Stomach (tissue), 9 donors: ENCODE data around the gene AP5M1. TPM values are rescaled to one million over a fixed set of nuclear protein-coding genes. Genes with fewer than 3 reads are reported as not detected.

ENCODE experiments used
- DNase-seq, 2 donors: peaks; one replicate each; pipeline versions ENCODE4 v3.0.0 to v3.0.0-alpha.2; 2013 to 2019
- H3K27ac ChIP-seq, 5 donors: fragments of 200-600 bp in 4 of 5; sonication (generic) in 4 of 5; one replicate each; pipeline ENCODE4 v1.5.1; 2013 to 2019; ENCODE audit warnings: mild to moderate bottlenecking in 1 of 5, moderate library complexity in 1 of 5
- H3K27me3 ChIP-seq, 3 donors: fragments of 200-600 bp; sonication (generic); one replicate each; pipeline ENCODE4 v1.5.1; 2017 to 2019; ENCODE audit warnings: mixed run types in 1 of 3
- H3K36me3 ChIP-seq, 4 donors: fragments of 200-600 bp; sonication (generic); 1 replicate in 3 of 4; 2 replicates in 1 of 4; pipeline ENCODE4 v1.5.1; 2016 to 2019
- H3K4me1 ChIP-seq, 4 donors: fragments of 200-600 bp; sonication (generic); one replicate each; pipeline ENCODE4 v1.5.1; 2016 to 2019
- H3K4me3 ChIP-seq, 4 donors: fragments of 200-600 bp; sonication (generic) in 3 of 4; one replicate each; pipeline ENCODE4 v1.5.1; 2016 to 2019; ENCODE audit warnings: mild to moderate bottlenecking in 1 of 4
- H3K9me3 ChIP-seq, 4 donors: fragments of 200-600 bp; sonication (generic); one replicate each; pipeline ENCODE4 v1.5.1; 2016 to 2019
- EP300 ChIP-seq: sonication (generic); formaldehyde crosslinking; IDR thresholded peaks from one replicate; pipeline ENCODE4 v1.6.1; 2017; ENCODE audit warnings: antibody characterized with exemption
- POLR2A ChIP-seq, 4 donors: fragments of 450-650 bp; IDR thresholded peaks; one replicate each; pipeline ENCODE4 v1.6.1; 2016; ENCODE audit warnings: antibody characterized with exemption in 4 of 4, control low read depth in 2 of 4, mild to moderate bottlenecking in 1 of 4, moderate library complexity in 1 of 4
- POLR2AphosphoS5 ChIP-seq, 3 donors: sonication (generic); formaldehyde crosslinking; IDR thresholded peaks; one replicate each; pipeline ENCODE4 v1.6.1; 2016; ENCODE audit warnings: antibody characterized with exemption in 3 of 3
- WGBS, 5 donors: extraction: QIAGEN DNeasy Blood & Tissue Kit in 3 of 5; methylation state at CpG; one replicate each; pipeline versions ENCODE4 v1.1.5 to v1.1.7; 2013 to 2018; 5-methylcytosine and 5-hydroxymethylcytosine counted together
- intact Hi-C: fragments of 100-400 bp; cut with DNase I; formaldehyde crosslinking; loops from one replicate; pipeline ENCODE4 v1.15.1; 2023; ENCODE audit warnings: low total_unique reads
- polyA plus RNA-seq, 3 donors: library from polyadenylated mRNA; stranded (reverse); fragments of 200-250 nt; gene quantifications; one replicate each; pipeline ENCODE4 v1.2.3, GENCODE V29; 2013
- total RNA-seq, 5 donors: library from RNA; depleted of rRNA; stranded (reverse); fragments of >200 nt; gene quantifications; one replicate each; pipeline versions ENCODE4 v1.1.0 to v1.2.3, GENCODE V29; 2014 to 2016
- TF ChIP-seq, protein P1 (sequence below), 7 experiments: fragments of 450-650 bp in 4 of 7; fragments of 200-600 bp in 3 of 7; sonication (generic) in 3 of 7; IDR thresholded peaks; one replicate each; pipeline ENCODE4 v1.5.1; 2016 to 2019; ENCODE audit warnings: antibody characterized with exemption in 7 of 7, control low read depth in 2 of 7, mild to moderate bottlenecking in 1 of 7
- donor health status: healthy with polysubstance abuse.
- donor health status: Bipolar disorder and iron deficiency.
- donor health status: healthy.

Gene AP5M1
- total and polyA plus RNA-seq, 8 donors, result 5.2 to 44.2 (median 14.4) TPM

DNA sequence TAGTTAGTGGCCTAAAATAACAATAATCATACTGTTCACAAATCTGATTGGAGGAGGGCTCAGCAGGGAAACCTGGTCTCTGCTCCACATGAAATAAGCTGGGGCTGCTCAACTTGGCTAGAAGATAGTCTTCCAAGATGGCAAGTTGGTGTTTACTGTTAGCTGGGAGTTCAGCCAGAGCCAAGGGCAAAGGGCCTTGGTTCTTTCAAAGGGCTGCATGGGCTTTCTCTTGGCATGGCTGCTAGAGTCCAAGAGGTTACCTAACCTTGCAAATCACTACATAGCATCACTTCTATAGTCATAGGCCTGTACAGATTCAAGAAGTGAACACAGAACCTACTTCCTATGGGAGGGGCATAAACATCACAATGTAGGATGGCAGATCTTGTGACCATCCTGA, 7.2 kb upstream of the AP5M1 start:
- H3K36me3 ChIP-seq, result no peaks in the 10 kb centered on the region
- H3K27ac ChIP-seq, result no peak overlapping the region
- no peak for DNase-seq
- H3K4me1 ChIP-seq, result peaks cover 0 to 25% (median 11%) of the 10 kb centered on the region in 4 donors
- no peaks in the 10 kb centered on the region for H3K27me3 ChIP-seq
- H3K9me3 ChIP-seq, result no peaks in the 10 kb centered on the region
- TF ChIP-seq POLR2AphosphoS5 (IDR thresholded peaks at IDR 0.05), result no peak
- TF ChIP-seq EP300, result no peak
- TF ChIP-seq POLR2A (IDR thresholded peaks at IDR 0.05), result no peak
- intact Hi-C loops, result no loop called here
- H3K4me3 ChIP-seq, result no peak overlapping the region

DNA sequence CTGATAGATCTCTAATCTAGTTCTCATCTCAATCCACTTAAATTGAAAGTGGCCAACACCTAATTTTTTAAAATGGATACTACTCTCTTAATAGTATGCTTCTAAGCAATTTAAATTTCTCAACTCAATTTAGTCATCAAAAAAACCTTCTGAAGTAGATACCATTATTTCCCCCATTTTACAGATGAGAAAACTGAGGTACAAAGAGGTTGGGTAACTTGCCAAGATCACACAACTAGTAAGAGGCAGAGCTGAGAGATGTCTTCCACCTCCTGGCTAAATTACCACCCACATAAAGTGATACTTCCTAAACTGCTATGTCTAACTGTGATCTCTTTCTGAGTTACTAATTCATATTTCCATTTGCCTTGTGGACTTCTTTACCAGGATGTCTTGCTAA, 6.7 kb upstream of the AP5M1 start:
- Histone ChIP-seq H3K4me1 (peaks cover under 1 to 30% (median 15%) of the 10 kb centered on the region in 4 donors), H3K4me3 (no peak overlapping the region), H3K36me3 (no peaks in the 10 kb centered on the region), H3K27me3 (no peaks in the 10 kb centered on the region), H3K9me3 (no peaks in the 10 kb centered on the region), H3K27ac (no peak overlapping the region)
- intact Hi-C loops, result no loop called here
- TF ChIP-seq, protein P1, sequence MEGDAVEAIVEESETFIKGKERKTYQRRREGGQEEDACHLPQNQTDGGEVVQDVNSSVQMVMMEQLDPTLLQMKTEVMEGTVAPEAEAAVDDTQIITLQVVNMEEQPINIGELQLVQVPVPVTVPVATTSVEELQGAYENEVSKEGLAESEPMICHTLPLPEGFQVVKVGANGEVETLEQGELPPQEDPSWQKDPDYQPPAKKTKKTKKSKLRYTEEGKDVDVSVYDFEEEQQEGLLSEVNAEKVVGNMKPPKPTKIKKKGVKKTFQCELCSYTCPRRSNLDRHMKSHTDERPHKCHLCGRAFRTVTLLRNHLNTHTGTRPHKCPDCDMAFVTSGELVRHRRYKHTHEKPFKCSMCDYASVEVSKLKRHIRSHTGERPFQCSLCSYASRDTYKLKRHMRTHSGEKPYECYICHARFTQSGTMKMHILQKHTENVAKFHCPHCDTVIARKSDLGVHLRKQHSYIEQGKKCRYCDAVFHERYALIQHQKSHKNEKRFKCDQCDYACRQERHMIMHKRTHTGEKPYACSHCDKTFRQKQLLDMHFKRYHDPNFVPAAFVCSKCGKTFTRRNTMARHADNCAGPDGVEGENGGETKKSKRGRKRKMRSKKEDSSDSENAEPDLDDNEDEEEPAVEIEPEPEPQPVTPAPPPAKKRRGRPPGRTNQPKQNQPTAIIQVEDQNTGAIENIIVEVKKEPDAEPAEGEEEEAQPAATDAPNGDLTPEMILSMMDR (IDR thresholded peaks at IDR 0.05), result no peak
- TF ChIP-seq POLR2A (IDR thresholded peaks at IDR 0.05), result no peak
- TF ChIP-seq POLR2AphosphoS5 (IDR thresholded peaks at IDR 0.05), result no peak
- DNase-seq, result no peak

DNA sequence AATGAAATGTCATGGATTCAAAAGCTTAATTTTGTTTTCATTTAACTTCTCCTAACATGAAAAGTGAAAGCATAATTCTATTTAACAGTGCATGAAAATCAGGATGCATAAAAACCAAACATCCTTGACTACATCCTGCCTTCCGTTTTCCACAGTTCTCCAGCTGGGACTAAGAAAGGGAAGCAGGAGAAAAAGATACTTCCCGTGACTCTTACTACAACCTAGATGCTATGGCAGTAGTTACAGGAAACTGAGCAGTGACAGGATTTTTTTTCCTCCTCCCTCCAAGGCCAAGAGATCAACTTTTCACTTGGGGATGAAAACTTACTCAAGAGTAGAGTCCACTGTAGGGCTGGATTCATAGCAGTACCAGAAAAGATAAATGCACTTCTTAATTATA, 2.7 kb upstream of the AP5M1 start:
- H3K4me3 ChIP-seq, result no peak overlapping the region
- H3K27me3 ChIP-seq, result no peaks in the 10 kb centered on the region
- WGBS, 5 donors, result 25 to 55% (median 40%) methylated on average over 2 of the region's 2 CpGs
- H3K4me1 ChIP-seq, result peaks cover 16 to 56% (median 37%) of the 10 kb centered on the region in 4 donors
- H3K36me3 ChIP-seq, result no peaks in the 10 kb centered on the region
- TF ChIP-seq POLR2AphosphoS5 (IDR thresholded peaks at IDR 0.05), result no peak
- TF ChIP-seq, protein P1 (IDR thresholded peaks at IDR 0.05), result no peak
- no peak for TF ChIP-seq POLR2A (IDR thresholded peaks at IDR 0.05)
- TF ChIP-seq EP300, result no peak
- peak overlapping the region in 1 of 5 donors; percentile 28 for H3K27ac ChIP-seq
- intact Hi-C loops, result no loop called here
- peak in 1 of 2 donors; percentile 20 for DNase-seq
- H3K9me3 ChIP-seq, result no peaks in the 10 kb centered on the region

DNA sequence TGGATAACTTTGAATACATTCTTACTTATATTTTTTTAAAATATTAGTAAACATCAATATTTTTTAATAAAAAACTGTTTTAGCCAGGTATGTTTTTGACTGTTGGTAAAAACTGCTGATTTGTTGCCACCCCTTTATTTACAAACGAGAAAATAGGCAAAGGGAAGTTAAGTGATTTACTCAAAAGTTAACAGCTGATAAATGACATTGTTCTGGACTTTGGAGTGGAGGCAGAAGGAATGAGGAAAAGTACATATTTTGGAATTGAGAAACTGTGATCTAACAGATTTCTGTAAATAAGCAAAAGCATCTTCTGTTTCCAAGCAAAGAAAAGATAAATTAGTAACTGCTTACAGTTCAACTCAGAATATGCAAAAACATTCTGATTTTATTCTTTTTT, 4.5 kb downstream of the AP5M1 start:
- intact Hi-C loops, result no loop called here
- Histone ChIP-seq H3K36me3 (peaks cover 7 to 34% (median 22%) of the 10 kb centered on the region in 4 donors), H3K27me3 (no peaks in the 10 kb centered on the region), H3K27ac (no peak overlapping the region), H3K4me3 (no peak overlapping the region), H3K9me3 (no peaks in the 10 kb centered on the region), H3K4me1 (peaks cover 9 to 39% (median 25%) of the 10 kb centered on the region in 4 donors)
- WGBS, 5 donors, result 69 to 75% (median 71%) methylated on average over 1 of the region's 1 CpG
- no peak for TF ChIP-seq POLR2A (IDR thresholded peaks at IDR 0.05)
- TF ChIP-seq EP300, result no peak
- TF ChIP-seq, protein P1 (IDR thresholded peaks at IDR 0.05), result no peak
- no peak for DNase-seq

GRCh38 chr14:57274551-57274950, 5.8 kb downstream of the AP5M1 start:
- no peaks in the 10 kb centered on the region for H3K27me3 ChIP-seq
- DNase-seq, result no peak
- WGBS, 5 donors, result 86 to 95% (median 90%) methylated on average over 2 of the region's 2 CpGs
- H3K4me1 ChIP-seq, result peaks cover 9 to 38% (median 24%) of the 10 kb centered on the region in 4 donors
- no peak overlapping the region for H3K27ac ChIP-seq
- H3K4me3 ChIP-seq, result no peak overlapping the region
- no peaks in the 10 kb centered on the region for H3K9me3 ChIP-seq
- no peak for TF ChIP-seq POLR2AphosphoS5 (IDR thresholded peaks at IDR 0.05)
- TF ChIP-seq EP300, result no peak
- intact Hi-C loops, result no loop called here
- peaks cover 7 to 42% (median 34%) of the 10 kb centered on the region in 4 donors for H3K36me3 ChIP-seq
